HL-60 (cell line): ENCODE measurements around the gene KRT2.

Source experiments
- POLR2AphosphoS5 ChIP-seq: IDR thresholded peaks from 2 replicates; pipeline ENCODE4 v1.6.1; 2012; ENCODE audit warnings: low read depth
- SPI1 ChIP-seq: IDR thresholded peaks from 2 replicates; pipeline ENCODE4 v1.6.1; 2012; ENCODE audit warnings: low read depth, mild to moderate bottlenecking, borderline replicate concordance
- TF ChIP-seq, protein P1 (sequence below): IDR thresholded peaks from one replicate; pipeline ENCODE4 v1.5.1; 2011; ENCODE audit warnings: low read length, control low read depth, inconsistent platforms; ENCODE audit not compliant: insufficient read depth
- TF ChIP-seq, protein P2 (sequence below): IDR thresholded peaks from 2 replicates; pipeline ENCODE4 v1.6.1; 2012; ENCODE audit warnings: low read depth; ENCODE audit not compliant: insufficient replicate concordance

- TF ChIP-seq POLR2AphosphoS5 = no peak
- TF ChIP-seq, protein P1, sequence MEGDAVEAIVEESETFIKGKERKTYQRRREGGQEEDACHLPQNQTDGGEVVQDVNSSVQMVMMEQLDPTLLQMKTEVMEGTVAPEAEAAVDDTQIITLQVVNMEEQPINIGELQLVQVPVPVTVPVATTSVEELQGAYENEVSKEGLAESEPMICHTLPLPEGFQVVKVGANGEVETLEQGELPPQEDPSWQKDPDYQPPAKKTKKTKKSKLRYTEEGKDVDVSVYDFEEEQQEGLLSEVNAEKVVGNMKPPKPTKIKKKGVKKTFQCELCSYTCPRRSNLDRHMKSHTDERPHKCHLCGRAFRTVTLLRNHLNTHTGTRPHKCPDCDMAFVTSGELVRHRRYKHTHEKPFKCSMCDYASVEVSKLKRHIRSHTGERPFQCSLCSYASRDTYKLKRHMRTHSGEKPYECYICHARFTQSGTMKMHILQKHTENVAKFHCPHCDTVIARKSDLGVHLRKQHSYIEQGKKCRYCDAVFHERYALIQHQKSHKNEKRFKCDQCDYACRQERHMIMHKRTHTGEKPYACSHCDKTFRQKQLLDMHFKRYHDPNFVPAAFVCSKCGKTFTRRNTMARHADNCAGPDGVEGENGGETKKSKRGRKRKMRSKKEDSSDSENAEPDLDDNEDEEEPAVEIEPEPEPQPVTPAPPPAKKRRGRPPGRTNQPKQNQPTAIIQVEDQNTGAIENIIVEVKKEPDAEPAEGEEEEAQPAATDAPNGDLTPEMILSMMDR = no peak
- TF ChIP-seq, protein P2, sequence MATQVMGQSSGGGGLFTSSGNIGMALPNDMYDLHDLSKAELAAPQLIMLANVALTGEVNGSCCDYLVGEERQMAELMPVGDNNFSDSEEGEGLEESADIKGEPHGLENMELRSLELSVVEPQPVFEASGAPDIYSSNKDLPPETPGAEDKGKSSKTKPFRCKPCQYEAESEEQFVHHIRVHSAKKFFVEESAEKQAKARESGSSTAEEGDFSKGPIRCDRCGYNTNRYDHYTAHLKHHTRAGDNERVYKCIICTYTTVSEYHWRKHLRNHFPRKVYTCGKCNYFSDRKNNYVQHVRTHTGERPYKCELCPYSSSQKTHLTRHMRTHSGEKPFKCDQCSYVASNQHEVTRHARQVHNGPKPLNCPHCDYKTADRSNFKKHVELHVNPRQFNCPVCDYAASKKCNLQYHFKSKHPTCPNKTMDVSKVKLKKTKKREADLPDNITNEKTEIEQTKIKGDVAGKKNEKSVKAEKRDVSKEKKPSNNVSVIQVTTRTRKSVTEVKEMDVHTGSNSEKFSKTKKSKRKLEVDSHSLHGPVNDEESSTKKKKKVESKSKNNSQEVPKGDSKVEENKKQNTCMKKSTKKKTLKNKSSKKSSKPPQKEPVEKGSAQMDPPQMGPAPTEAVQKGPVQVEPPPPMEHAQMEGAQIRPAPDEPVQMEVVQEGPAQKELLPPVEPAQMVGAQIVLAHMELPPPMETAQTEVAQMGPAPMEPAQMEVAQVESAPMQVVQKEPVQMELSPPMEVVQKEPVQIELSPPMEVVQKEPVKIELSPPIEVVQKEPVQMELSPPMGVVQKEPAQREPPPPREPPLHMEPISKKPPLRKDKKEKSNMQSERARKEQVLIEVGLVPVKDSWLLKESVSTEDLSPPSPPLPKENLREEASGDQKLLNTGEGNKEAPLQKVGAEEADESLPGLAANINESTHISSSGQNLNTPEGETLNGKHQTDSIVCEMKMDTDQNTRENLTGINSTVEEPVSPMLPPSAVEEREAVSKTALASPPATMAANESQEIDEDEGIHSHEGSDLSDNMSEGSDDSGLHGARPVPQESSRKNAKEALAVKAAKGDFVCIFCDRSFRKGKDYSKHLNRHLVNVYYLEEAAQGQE = no peak
- TF ChIP-seq SPI1 = no peak
These were observed 42.1 kb upstream of the KRT2 start for GRCh38 chr12:52694151-52694550.
